Breast epithelium (tissue), 4 donors: ENCODE results near the gene EPHA3. TPM values are rescaled to one million over a fixed set of nuclear protein-coding genes. Genes with fewer than 3 reads are reported as not detected.

Experiments
- DNase-seq, 2 donors: peaks; one replicate each; pipeline ENCODE4 v3.0.0-alpha.2; 2019; ENCODE audit warnings: low spot score in 2 of 2
- H3K27ac ChIP-seq, 2 donors: fragments of 200-600 bp; sonication (generic) in 1 of 2; one replicate each; pipeline ENCODE4 v1.5.1; 2016 to 2019; ENCODE audit warnings: mild to moderate bottlenecking in 1 of 2
- H3K27me3 ChIP-seq, 2 donors: fragments of 200-600 bp; sonication (generic) in 1 of 2; one replicate each; pipeline versions ENCODE4 v1.5.1 to v1.6.0; 2017 to 2019; ENCODE audit warnings: control low read depth in 1 of 2, mild to moderate bottlenecking in 1 of 2
- H3K36me3 ChIP-seq: fragments of 200-600 bp; one replicate; pipeline ENCODE4 v1.5.1; 2019
- H3K4me1 ChIP-seq, 2 donors: fragments of 200-600 bp; sonication (generic); one replicate each; pipeline ENCODE4 v1.5.1; 2016 to 2019; ENCODE audit warnings: control low read depth in 1 of 2
- H3K4me3 ChIP-seq, 3 donors: fragments of 200-600 bp; sonication (generic); 1 replicate in 2 of 3; 2 replicates in 1 of 3; pipeline ENCODE4 v1.5.1; 2016 to 2019; ENCODE audit warnings: mild to moderate bottlenecking in 3 of 3, moderate library complexity in 2 of 3
- H3K9me3 ChIP-seq, 2 donors: fragments of 200-600 bp; sonication (generic) in 1 of 2; one replicate each; pipeline ENCODE4 v1.5.1; 2016 to 2019; ENCODE audit warnings: control low read depth in 1 of 2
- CTCF ChIP-seq, 3 donors: fragments of 450-650 bp; IDR thresholded peaks; one replicate each; pipeline ENCODE4 v1.5.1; 2016 to 2017; ENCODE audit warnings: antibody characterized with exemption in 3 of 3, mild to moderate bottlenecking in 3 of 3, moderate library complexity in 3 of 3
- POLR2A ChIP-seq: fragments of 450-650 bp; IDR thresholded peaks from one replicate; pipeline ENCODE4 v1.6.1; 2016; ENCODE audit warnings: antibody characterized with exemption, mild to moderate bottlenecking, moderate library complexity
- POLR2AphosphoS5 ChIP-seq, 3 donors: sonication (generic); formaldehyde crosslinking; IDR thresholded peaks; one replicate each; pipeline ENCODE4 v1.6.1; 2017; ENCODE audit warnings: antibody characterized with exemption in 3 of 3
- intact Hi-C: fragments of 100-400 bp; cut with DNase I; formaldehyde crosslinking; loops from one replicate; pipeline ENCODE4 v1.15.1; 2023; ENCODE audit warnings: low total_unique reads
- total RNA-seq, 3 donors: library from RNA; depleted of rRNA; stranded (reverse); fragments of >200 nt; gene quantifications; one replicate each; pipeline ENCODE4 v1.1.0, GENCODE V29; 2016

Gene EPHA3
- total RNA-seq, 3 donors from 2014 or later = 1.0 to 3.9 (median 3.7) TPM

DNA sequence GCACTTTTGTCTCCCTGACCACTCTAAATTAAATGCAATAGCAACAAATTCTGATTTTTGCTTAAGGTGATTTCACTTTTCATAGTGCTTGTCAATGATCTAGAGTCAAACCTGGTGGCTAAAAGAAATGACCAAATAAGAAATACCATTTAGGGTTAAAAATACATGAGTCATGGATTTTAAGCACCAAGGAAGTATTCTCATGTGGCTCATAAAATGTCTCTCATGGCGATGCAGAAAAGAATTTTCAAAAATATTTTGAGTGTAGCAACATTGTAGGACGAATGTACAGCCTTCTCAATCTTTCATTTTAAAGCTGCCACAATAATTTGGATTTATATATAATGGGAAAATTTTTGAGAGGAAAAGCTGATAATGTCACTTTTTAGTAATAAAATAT lies 193.6 kb downstream of the EPHA3 start:
- no peaks in the 10 kb centered on the region for H3K9me3 ChIP-seq
- intact Hi-C loops = no loop called here
- no peaks in the 10 kb centered on the region for H3K27me3 ChIP-seq
- no peak overlapping the region for H3K4me3 ChIP-seq
- no peaks in the 10 kb centered on the region for H3K4me1 ChIP-seq
- no peak overlapping the region for H3K27ac ChIP-seq
- no peaks in the 10 kb centered on the region for H3K36me3 ChIP-seq
- TF ChIP-seq POLR2AphosphoS5 (IDR thresholded peaks at IDR 0.05) (no peak), CTCF (IDR thresholded peaks at IDR 0.05) (no peak), POLR2A (no peak)
- no peak for DNase-seq

GRCh38 chr3:89303701-89304100 lies 196.3 kb downstream of the EPHA3 start:
- DNase-seq = no peak
- Histone ChIP-seq H3K27ac (no peak overlapping the region), H3K4me3 (no peak overlapping the region), H3K27me3 (no peaks in the 10 kb centered on the region), H3K36me3 (no peaks in the 10 kb centered on the region), H3K9me3 (no peaks in the 10 kb centered on the region), H3K4me1 (no peaks in the 10 kb centered on the region)
- intact Hi-C loops = no loop called here
- no peak for TF ChIP-seq CTCF (IDR thresholded peaks at IDR 0.05)
- TF ChIP-seq POLR2AphosphoS5 (IDR thresholded peaks at IDR 0.05) = no peak
- TF ChIP-seq POLR2A = no peak

- H3K27me3 ChIP-seq = no peaks in the 10 kb centered on the region
- no peaks in the 10 kb centered on the region for H3K4me1 ChIP-seq
- no peaks in the 10 kb centered on the region for H3K36me3 ChIP-seq
- intact Hi-C loops = no loop called here
- no peak overlapping the region for H3K4me3 ChIP-seq
- no peak for TF ChIP-seq CTCF (IDR thresholded peaks at IDR 0.05)
- no peak for TF ChIP-seq POLR2AphosphoS5 (IDR thresholded peaks at IDR 0.05)
- no peak for TF ChIP-seq POLR2A
- no peak overlapping the region for H3K27ac ChIP-seq
- no peaks in the 10 kb centered on the region for H3K9me3 ChIP-seq
- no peak for DNase-seq
These were observed 199.1 kb downstream of the EPHA3 start for GRCh38 chr3:89306540-89306939.

DNA sequence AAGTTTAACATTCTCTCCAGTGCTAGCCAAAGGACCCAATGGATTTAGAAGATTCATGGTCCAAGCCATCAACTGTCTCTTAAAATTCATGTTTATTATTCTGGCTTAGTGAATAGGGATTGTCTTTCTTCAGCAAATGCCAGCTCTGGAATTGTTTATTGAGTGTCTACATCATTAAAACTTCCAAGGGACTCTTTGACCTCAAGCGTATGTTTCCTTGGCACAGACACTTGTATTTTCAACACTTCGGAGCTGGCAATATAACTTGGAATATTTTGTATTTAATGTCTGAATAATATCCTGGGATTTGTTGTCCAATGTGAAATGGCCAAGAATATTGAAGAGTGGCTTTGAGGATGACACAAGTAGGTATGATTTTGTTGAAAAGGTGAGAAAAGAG lies 204.2 kb downstream of the EPHA3 start:
- no peak for TF ChIP-seq CTCF (IDR thresholded peaks at IDR 0.05)
- TF ChIP-seq POLR2A = no peak
- TF ChIP-seq POLR2AphosphoS5 (IDR thresholded peaks at IDR 0.05) = no peak
- DNase-seq = no peak
- H3K9me3 ChIP-seq = no peaks in the 10 kb centered on the region
- H3K4me3 ChIP-seq = no peak overlapping the region
- no peaks in the 10 kb centered on the region for H3K27me3 ChIP-seq
- H3K27ac ChIP-seq = no peak overlapping the region
- intact Hi-C loops = no loop called here
- H3K36me3 ChIP-seq = no peaks in the 10 kb centered on the region
- no peaks in the 10 kb centered on the region for H3K4me1 ChIP-seq

- no peak for TF ChIP-seq POLR2A
- TF ChIP-seq CTCF (IDR thresholded peaks at IDR 0.05) = no peak
- no peak for TF ChIP-seq POLR2AphosphoS5 (IDR thresholded peaks at IDR 0.05)
- Histone ChIP-seq H3K27me3 (no peaks in the 10 kb centered on the region), H3K27ac (no peak overlapping the region), H3K9me3 (no peaks in the 10 kb centered on the region), H3K4me3 (no peak overlapping the region), H3K36me3 (no peaks in the 10 kb centered on the region), H3K4me1 (no peaks in the 10 kb centered on the region)
- no peak for DNase-seq
- intact Hi-C loops = no loop called here
These were observed 204.7 kb downstream of the EPHA3 start for GRCh38 chr3:89312141-89312540.
